ENCODE results near the gene SH3GL3.

The SH3GL3 gene

DNA sequence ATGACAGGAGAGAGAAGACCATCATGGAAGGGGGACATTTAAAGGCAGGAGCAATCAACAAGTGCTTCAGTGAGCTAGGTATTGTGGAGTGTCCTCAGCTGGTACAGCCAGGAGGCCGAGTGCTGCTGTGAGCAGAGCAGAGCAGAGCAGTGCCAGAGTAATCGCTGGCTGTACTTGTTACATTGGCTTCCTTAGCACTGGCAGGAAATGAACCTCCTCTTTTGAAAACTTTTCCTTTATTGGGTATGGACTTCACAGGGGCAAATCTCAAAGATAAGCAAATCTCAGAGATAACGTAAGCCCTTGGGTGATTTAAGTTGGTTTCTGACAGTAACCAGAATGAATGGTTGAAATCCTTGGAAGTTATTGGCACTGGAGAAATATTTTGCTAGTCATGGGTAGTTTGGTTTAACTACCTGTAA is 2.1 kb downstream of the SH3GL3 start (continued):
- TF ChIP-seq SCRT2 (tag by site-specific recombination; IDR thresholded peaks at IDR 0.05) (peak; percentile 97), SCRT1 (tag by site-specific recombination; IDR thresholded peaks at IDR 0.05; ENCODE audit: borderline replicate concordance) (peak; percentile 95), TRIM28 (IDR thresholded peaks at IDR 0.05; ENCODE audit: borderline replicate concordance, low read length) (peak; percentile 65; the same call in 1 of the 2 replicates), BCL11A (tag by site-specific recombination; IDR thresholded peaks at IDR 0.05; ENCODE audit: low read depth) (no peak), ZNF600 (tag by site-specific recombination; IDR thresholded peaks at IDR 0.05) (peak; percentile 95), TCF7L2 (IDR thresholded peaks at IDR 0.05; ENCODE audit: borderline replicate concordance, low read depth, low read length) (peak; percentile 81; the same call in 1 of the 2 replicates), ZNF16 (tag by site-specific recombination; IDR thresholded peaks at IDR 0.05; ENCODE audit: low read depth) (no peak), ZXDB (tag by site-specific recombination; IDR thresholded peaks at IDR 0.05) (peak; percentile 86)
- TF ChIP-seq, protein P1, sequence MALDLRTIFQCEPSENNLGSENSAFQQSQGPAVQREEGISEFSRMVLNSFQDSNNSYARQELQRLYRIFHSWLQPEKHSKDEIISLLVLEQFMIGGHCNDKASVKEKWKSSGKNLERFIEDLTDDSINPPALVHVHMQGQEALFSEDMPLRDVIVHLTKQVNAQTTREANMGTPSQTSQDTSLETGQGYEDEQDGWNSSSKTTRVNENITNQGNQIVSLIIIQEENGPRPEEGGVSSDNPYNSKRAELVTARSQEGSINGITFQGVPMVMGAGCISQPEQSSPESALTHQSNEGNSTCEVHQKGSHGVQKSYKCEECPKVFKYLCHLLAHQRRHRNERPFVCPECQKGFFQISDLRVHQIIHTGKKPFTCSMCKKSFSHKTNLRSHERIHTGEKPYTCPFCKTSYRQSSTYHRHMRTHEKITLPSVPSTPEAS (tag by site-specific recombination; IDR thresholded peaks at IDR 0.05), result no peak

DNA sequence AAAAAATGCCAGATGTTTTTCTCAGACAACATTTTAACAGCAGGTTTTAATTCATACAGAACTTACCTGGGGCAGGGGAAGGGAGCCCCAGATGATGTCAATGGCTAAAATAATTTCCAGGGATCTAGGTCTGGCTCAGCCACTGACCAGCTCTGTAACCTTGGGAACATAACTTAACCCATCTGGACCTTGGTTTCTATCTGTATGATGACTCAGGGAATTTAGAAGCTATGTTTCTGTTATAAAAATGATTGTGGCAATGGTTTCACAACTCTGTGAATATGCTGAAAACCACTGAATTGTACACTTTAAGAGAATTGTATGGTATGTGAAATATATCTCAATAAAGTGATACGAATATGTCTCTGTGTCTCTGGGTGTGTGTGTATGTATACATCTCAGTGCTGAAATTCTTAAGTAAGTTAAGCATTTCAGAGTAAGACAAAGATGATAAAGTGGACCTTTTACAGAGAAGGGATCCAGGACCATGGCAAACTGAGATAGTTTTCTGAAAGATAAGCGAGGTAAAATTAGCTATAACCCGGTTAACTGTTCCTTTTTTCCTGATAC is 2.9 kb downstream of the SH3GL3 start:
- H3K27ac ChIP-seq (ENCODE audit: extremely low read depth, low read depth, low read length), result no peak overlapping the region
- H3K36me3 ChIP-seq (ENCODE audit: control insufficient read depth in 2 of 2, insufficient read depth in 1 of 2, low read length in 2 of 2), result no peaks in the 10 kb centered on the region
- peaks cover 20% of the 10 kb centered on the region for H3K4me1 ChIP-seq (ENCODE audit: control insufficient read depth, insufficient read depth, low read length)
- no peak overlapping the region for H3K4me3 ChIP-seq (ENCODE audit: low read depth, low read length)
- TF ChIP-seq PRDM1 (tag by site-specific recombination; IDR thresholded peaks at IDR 0.05), result no peak
- peak; percentile 93 for TF ChIP-seq ZNF664 (tag by site-specific recombination; IDR thresholded peaks at IDR 0.05)
- TF ChIP-seq, protein P2, sequence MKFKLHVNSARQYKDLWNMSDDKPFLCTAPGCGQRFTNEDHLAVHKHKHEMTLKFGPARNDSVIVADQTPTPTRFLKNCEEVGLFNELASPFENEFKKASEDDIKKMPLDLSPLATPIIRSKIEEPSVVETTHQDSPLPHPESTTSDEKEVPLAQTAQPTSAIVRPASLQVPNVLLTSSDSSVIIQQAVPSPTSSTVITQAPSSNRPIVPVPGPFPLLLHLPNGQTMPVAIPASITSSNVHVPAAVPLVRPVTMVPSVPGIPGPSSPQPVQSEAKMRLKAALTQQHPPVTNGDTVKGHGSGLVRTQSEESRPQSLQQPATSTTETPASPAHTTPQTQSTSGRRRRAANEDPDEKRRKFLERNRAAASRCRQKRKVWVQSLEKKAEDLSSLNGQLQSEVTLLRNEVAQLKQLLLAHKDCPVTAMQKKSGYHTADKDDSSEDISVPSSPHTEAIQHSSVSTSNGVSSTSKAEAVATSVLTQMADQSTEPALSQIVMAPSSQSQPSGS (tag by site-specific recombination; IDR thresholded peaks at IDR 0.05; ENCODE audit: low read depth), result no peak
- TF ChIP-seq ZNF791 (tag by site-specific recombination; IDR thresholded peaks at IDR 0.05), result no peak
- CTCF ChIA-PET, result interaction anchor here (0.6 to 8.9 kb wide), 7 partner anchors 13 to 585 kb away, joined by 3 to 168 read pairs (median 4); no protein-coding TSS in a partner anchor
- no peaks in the 10 kb centered on the region for H3K9me3 ChIP-seq (ENCODE audit: control insufficient read depth, insufficient read depth, low read depth, low read length)
- POLR2A ChIA-PET, result no interaction called here

DNA sequence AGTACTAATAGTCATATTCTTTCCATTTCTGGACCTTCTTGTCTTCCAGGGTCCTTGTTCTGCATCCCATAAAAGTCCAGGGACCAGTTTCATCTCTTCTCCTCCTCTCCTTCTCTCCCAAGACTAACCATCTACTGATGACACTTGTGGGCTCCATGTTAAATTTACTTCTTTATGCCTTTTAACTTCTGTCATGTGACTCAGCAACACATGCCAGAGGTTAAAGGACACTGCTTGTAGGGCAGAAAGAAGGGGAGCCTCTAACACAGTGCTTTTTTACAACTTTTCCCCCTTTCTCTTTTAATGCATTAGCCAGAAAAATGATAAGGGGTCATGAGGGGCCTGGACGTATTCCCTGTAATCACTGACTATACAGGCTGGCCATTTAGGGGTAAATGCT is 10.0 kb downstream of the SH3GL3 start:
- no peak overlapping the region for H3K27ac ChIP-seq (ENCODE audit: extremely low read depth, low read depth, low read length)
- CTCF ChIA-PET, result interaction anchor here (0.6 to 1.8 kb wide), 3 partner anchors 8 to 129 kb away, joined by 3 to 5 read pairs (median 4); partner anchors contain the start of gene SH3GL3
- H3K4me1 ChIP-seq (ENCODE audit: control insufficient read depth, insufficient read depth, low read length), result peaks cover 7% of the 10 kb centered on the region
- TF ChIP-seq, protein P3, sequence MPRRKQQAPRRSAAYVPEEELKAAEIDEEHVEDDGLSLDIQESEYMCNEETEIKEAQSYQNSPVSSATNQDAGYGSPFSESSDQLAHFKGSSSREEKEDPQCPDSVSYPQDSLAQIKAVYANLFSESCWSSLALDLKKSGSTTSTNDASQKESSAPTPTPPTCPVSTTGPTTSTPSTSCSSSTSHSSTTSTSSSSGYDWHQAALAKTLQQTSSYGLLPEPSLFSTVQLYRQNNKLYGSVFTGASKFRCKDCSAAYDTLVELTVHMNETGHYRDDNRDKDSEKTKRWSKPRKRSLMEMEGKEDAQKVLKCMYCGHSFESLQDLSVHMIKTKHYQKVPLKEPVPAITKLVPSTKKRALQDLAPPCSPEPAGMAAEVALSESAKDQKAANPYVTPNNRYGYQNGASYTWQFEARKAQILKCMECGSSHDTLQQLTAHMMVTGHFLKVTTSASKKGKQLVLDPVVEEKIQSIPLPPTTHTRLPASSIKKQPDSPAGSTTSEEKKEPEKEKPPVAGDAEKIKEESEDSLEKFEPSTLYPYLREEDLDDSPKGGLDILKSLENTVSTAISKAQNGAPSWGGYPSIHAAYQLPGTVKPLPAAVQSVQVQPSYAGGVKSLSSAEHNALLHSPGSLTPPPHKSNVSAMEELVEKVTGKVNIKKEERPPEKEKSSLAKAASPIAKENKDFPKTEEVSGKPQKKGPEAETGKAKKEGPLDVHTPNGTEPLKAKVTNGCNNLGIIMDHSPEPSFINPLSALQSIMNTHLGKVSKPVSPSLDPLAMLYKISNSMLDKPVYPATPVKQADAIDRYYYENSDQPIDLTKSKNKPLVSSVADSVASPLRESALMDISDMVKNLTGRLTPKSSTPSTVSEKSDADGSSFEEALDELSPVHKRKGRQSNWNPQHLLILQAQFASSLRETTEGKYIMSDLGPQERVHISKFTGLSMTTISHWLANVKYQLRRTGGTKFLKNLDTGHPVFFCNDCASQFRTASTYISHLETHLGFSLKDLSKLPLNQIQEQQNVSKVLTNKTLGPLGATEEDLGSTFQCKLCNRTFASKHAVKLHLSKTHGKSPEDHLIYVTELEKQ (tag by site-specific recombination; IDR thresholded peaks at IDR 0.05; ENCODE audit: borderline replicate concordance), result no peak
- TF ChIP-seq, protein P4, sequence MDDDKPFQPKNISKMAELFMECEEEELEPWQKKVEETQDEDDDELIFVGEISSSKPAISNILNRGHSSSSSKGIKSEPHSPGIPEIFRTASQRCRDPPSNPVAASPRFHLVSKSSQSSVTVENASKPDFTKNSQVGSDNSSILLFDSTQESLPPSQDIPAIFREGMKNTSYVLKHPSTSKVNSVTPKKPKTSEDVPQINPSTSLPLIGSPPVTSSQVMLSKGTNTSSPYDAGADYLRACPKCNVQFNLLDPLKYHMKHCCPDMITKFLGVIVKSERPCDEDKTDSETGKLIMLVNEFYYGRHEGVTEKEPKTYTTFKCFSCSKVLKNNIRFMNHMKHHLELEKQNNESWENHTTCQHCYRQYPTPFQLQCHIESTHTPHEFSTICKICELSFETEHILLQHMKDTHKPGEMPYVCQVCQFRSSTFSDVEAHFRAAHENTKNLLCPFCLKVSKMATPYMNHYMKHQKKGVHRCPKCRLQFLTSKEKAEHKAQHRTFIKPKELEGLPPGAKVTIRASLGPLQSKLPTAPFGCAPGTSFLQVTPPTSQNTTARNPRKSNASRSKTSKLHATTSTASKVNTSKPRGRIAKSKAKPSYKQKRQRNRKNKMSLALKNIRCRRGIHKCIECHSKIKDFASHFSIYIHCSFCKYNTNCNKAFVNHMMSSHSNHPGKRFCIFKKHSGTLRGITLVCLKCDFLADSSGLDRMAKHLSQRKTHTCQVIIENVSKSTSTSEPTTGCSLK (tag by site-specific recombination; IDR thresholded peaks at IDR 0.05), result no peak
- TF ChIP-seq, protein P5, sequence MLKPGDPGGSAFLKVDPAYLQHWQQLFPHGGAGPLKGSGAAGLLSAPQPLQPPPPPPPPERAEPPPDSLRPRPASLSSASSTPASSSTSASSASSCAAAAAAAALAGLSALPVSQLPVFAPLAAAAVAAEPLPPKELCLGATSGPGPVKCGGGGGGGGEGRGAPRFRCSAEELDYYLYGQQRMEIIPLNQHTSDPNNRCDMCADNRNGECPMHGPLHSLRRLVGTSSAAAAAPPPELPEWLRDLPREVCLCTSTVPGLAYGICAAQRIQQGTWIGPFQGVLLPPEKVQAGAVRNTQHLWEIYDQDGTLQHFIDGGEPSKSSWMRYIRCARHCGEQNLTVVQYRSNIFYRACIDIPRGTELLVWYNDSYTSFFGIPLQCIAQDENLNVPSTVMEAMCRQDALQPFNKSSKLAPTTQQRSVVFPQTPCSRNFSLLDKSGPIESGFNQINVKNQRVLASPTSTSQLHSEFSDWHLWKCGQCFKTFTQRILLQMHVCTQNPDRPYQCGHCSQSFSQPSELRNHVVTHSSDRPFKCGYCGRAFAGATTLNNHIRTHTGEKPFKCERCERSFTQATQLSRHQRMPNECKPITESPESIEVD (tag by site-specific recombination; IDR thresholded peaks at IDR 0.05), result no peak
- TF ChIP-seq, protein P6, sequence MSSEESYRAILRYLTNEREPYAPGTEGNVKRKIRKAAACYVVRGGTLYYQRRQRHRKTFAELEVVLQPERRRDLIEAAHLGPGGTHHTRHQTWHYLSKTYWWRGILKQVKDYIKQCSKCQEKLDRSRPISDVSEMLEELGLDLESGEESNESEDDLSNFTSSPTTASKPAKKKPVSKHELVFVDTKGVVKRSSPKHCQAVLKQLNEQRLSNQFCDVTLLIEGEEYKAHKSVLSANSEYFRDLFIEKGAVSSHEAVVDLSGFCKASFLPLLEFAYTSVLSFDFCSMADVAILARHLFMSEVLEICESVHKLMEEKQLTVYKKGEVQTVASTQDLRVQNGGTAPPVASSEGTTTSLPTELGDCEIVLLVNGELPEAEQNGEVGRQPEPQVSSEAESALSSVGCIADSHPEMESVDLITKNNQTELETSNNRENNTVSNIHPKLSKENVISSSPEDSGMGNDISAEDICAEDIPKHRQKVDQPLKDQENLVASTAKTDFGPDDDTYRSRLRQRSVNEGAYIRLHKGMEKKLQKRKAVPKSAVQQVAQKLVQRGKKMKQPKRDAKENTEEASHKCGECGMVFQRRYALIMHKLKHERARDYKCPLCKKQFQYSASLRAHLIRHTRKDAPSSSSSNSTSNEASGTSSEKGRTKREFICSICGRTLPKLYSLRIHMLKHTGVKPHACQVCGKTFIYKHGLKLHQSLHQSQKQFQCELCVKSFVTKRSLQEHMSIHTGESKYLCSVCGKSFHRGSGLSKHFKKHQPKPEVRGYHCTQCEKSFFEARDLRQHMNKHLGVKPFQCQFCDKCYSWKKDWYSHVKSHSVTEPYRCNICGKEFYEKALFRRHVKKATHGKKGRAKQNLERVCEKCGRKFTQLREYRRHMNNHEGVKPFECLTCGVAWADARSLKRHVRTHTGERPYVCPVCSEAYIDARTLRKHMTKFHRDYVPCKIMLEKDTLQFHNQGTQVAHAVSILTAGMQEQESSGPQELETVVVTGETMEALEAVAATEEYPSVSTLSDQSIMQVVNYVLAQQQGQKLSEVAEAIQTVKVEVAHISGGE (tag by site-specific recombination; conservative IDR thresholded peaks at IDR 0.05; ENCODE audit: low read depth), result no peak
- no peak for TF ChIP-seq ZNF514 (tag by site-specific recombination; IDR thresholded peaks at IDR 0.05)

More for the DNA sequence above, 10.0 kb downstream of the SH3GL3 start:
- POLR2A ChIA-PET, result no interaction called here
- no peaks in the 10 kb centered on the region for H3K36me3 ChIP-seq (ENCODE audit: control insufficient read depth in 2 of 2, insufficient read depth in 1 of 2, low read length in 2 of 2)
- H3K9me3 ChIP-seq (ENCODE audit: control insufficient read depth, insufficient read depth, low read depth, low read length), result no peaks in the 10 kb centered on the region
- H3K4me3 ChIP-seq (ENCODE audit: low read depth, low read length), result no peak overlapping the region
